Measurements from ENCODE around the gene ZSCAN18. TPM values are rescaled to one million over a fixed set of nuclear protein-coding genes. Genes with fewer than 3 reads are reported as not detected.

ZSCAN18 gene
- total RNA-seq, 4 donors from 2014 or later, result 9.0 to 49.6 (median 21.1) TPM

GRCh38 chr19:58037927-58038687 lies 59.9 kb downstream of the ZSCAN18 start:
- Histone ChIP-seq H3K4me3 (peak overlapping the region in 1 of 4 donors; percentile 12), H3K4me1 (peaks cover 0 to 12% (median 0%) of the 10 kb centered on the region in 3 donors), H3K27ac (no peak overlapping the region), H3K9me3 (peaks cover 0 to 76% (median 45%) of the 10 kb centered on the region in 3 donors), H3K36me3 (no peaks in the 10 kb centered on the region), H3K27me3 (peaks cover 0 to 29% (median 0%) of the 10 kb centered on the region in 4 donors)
- no peak for DNase-seq
- TF ChIP-seq POLR2A (IDR thresholded peaks at IDR 0.05), result no peak
- no peak for TF ChIP-seq CTCF (IDR thresholded peaks at IDR 0.05)
- intact Hi-C loops (cut with DNase I), result no loop called here
- WGBS, 2 donors, result 22 to 28% methylated on average over 10 to 19 of the region's 44 CpGs

- Histone ChIP-seq H3K9me3 (peaks cover 0 to 55% (median 27%) of the 10 kb centered on the region in 3 donors), H3K4me1 (peaks cover 0 to 13% (median 0%) of the 10 kb centered on the region in 3 donors), H3K36me3 (no peaks in the 10 kb centered on the region), H3K4me3 (no peak overlapping the region), H3K27ac (no peak overlapping the region), H3K27me3 (peaks cover 0 to 30% (median 0%) of the 10 kb centered on the region in 4 donors)
- WGBS, 2 donors, result 56 to 58% methylated on average over 8 of the region's 8 CpGs
- DNase-seq, result no peak
- intact Hi-C loops (cut with DNase I), result no loop called here
- no peak for TF ChIP-seq POLR2A (IDR thresholded peaks at IDR 0.05)
These were observed 62.2 kb downstream of the ZSCAN18 start for GRCh38 chr19:58035863-58036262.

- H3K36me3 ChIP-seq, result no peaks in the 10 kb centered on the region
- WGBS, 2 donors, result 10 to 18% methylated on average over 2 to 4 of the region's 20 CpGs
- H3K27me3 ChIP-seq, result peaks cover 0 to 30% (median 0%) of the 10 kb centered on the region in 4 donors
- peaks cover 0 to 43% (median 16%) of the 10 kb centered on the region in 3 donors for H3K9me3 ChIP-seq
- intact Hi-C loops (cut with DNase I), result no loop called here
- peak overlapping the region in 1 of 4 donors; percentile 70 for H3K27ac ChIP-seq
- peaks cover 0 to 13% (median 0%) of the 10 kb centered on the region in 3 donors for H3K4me1 ChIP-seq
- H3K4me3 ChIP-seq, result peak overlapping the region; percentile 22 to 60 (median 44)
- TF ChIP-seq POLR2A (IDR thresholded peaks at IDR 0.05) (no peak), CTCF (IDR thresholded peaks at IDR 0.05) (no peak)
- no peak for DNase-seq
These were observed 63.6 kb downstream of the ZSCAN18 start for GRCh38 chr19:58034477-58034793.

Other genes with a start within 250 kb of the ZSCAN18 start
- gene ZNF587, start 248.4 kb downstream of the ZSCAN18 start, total RNA-seq, result 10 to 100 TPM; 13.2 to 27.5 (median 16.3) TPM
- gene ZNF814, start 209.2 kb downstream of the ZSCAN18 start, total RNA-seq, result 10 to 100 TPM in 1 of 4 donors, 1 to 10 TPM in 3; 3.0 to 12.6 (median 5.0) TPM
- 10 to 100 TPM in 1 of 4 donors, 1 to 10 TPM in 3; 4.3 to 11.1 (median 6.1) TPM for gene ZNF417, start 181.6 kb downstream of the ZSCAN18 start, total RNA-seq
- 1 to 10 TPM; 1.4 to 9.5 (median 3.5) TPM for gene ZNF418, start 162.8 kb downstream of the ZSCAN18 start, total RNA-seq
- gene ZNF256, start 150.5 kb downstream of the ZSCAN18 start, total RNA-seq, result 1 to 10 TPM; 1.7 to 6.3 (median 2.4) TPM
- gene C19orf18, start 123.7 kb downstream of the ZSCAN18 start, total RNA-seq, result under 1 TPM in 2 of 4 donors, not detected in 2; 0.44 to 0.57 TPM
- gene ZNF606, start 95.4 kb downstream of the ZSCAN18 start, total RNA-seq, result 10 to 100 TPM in 1 of 4 donors, 1 to 10 TPM in 3; 7.2 to 13.0 (median 8.1) TPM
- under 1 TPM in 1 of 4 donors, not detected in 3; 0.48 TPM for gene ZSCAN1, start 64.2 kb downstream of the ZSCAN18 start, total RNA-seq
- 1 to 10 TPM in 3 of 4 donors, under 1 TPM in 1; 0.83 to 3.8 (median 1.3) TPM for gene ZNF135, start 38.9 kb downstream of the ZSCAN18 start, total RNA-seq
- 1 to 10 TPM; 3.0 to 6.7 (median 3.9) TPM for gene ZNF329, start 52.6 kb upstream of the ZSCAN18 start, total RNA-seq
- gene ZNF274, start 84.8 kb upstream of the ZSCAN18 start, total RNA-seq, result 10 to 100 TPM; 20.4 to 28.6 (median 24.9) TPM
- gene ZNF544, start 130.7 kb upstream of the ZSCAN18 start, total RNA-seq, result 10 to 100 TPM; 19.1 to 53.4 (median 36.0) TPM
- 1 to 10 TPM; 3.5 to 6.7 (median 4.2) TPM for gene ZNF8, start 180.7 kb upstream of the ZSCAN18 start, total RNA-seq
- 10 to 100 TPM; 24.7 to 42.0 (median 38.0) TPM for gene ERVK3-1, start 207.1 kb upstream of the ZSCAN18 start, total RNA-seq
- gene ZSCAN22, start 228.8 kb upstream of the ZSCAN18 start, total RNA-seq, result 1 to 10 TPM; 2.2 to 3.2 (median 2.9) TPM

Data from esophagus squamous epithelium (tissue), 5 donors.